Gastrocnemius medialis (tissue), 4 donors: ENCODE measurements around the gene MYO15A. TPM values are rescaled to one million over a fixed set of nuclear protein-coding genes. Genes with fewer than 3 reads are reported as not detected.

Experiments
- ATAC-seq, 2 donors: fragments of 150-250 bp; one replicate each; pipeline ENCODE4 v1.9.1; 2016
- DNase-seq, 2 donors: peaks; one replicate each; pipeline ENCODE4 v3.0.0-alpha.2; 2019
- H3K27ac ChIP-seq, 4 donors: fragments of 200-600 bp; sonication (generic); 1 replicate in 1 of 4; 2 replicates in 3 of 4; pipeline ENCODE4 v1.5.1; 2016 to 2018; ENCODE audit warnings: mild to moderate bottlenecking in 2 of 4, moderate library complexity in 1 of 4
- H3K27me3 ChIP-seq, 3 donors: fragments of 200-600 bp; sonication (generic) in 2 of 3; 1 replicate in 1 of 3; 2 replicates in 2 of 3; pipeline versions ENCODE4 v1.5.1 to v1.6.0; 2016 to 2019; ENCODE audit warnings: mild to moderate bottlenecking in 1 of 3, moderate library complexity in 1 of 3
- H3K36me3 ChIP-seq, 2 donors: fragments of 200-600 bp; sonication (generic) in 1 of 2; one replicate each; pipeline ENCODE4 v1.5.1; 2017 to 2018
- H3K4me1 ChIP-seq, 2 donors: fragments of 200-600 bp; sonication (generic) in 1 of 2; one replicate each; pipeline ENCODE4 v1.5.1; 2016 to 2017; ENCODE audit warnings: mild to moderate bottlenecking in 2 of 2
- H3K4me3 ChIP-seq, 4 donors: fragments of 200-600 bp; sonication (generic) in 3 of 4; 1 replicate in 1 of 4; 2 replicates in 3 of 4; pipeline ENCODE4 v1.5.1; 2016 to 2019; ENCODE audit warnings: mild to moderate bottlenecking in 2 of 4
- H3K9me3 ChIP-seq, 3 donors: fragments of 200-600 bp; sonication (generic) in 2 of 3; 1 replicate in 1 of 3; 2 replicates in 2 of 3; pipeline ENCODE4 v1.5.1; 2016 to 2019
- POLR2A ChIP-seq, 2 donors: fragments of 450-650 bp; IDR thresholded peaks; one replicate each; pipeline ENCODE4 v1.6.1; 2017; ENCODE audit warnings: antibody characterized with exemption in 2 of 2, mild to moderate bottlenecking in 2 of 2, moderate library complexity in 2 of 2
- in situ Hi-C, 4 donors: fragments of 200-750 bp; cut with MboI; loops; one replicate each; pipeline versions ENCODE4 v1.15.0 to v1.8.0; 2017; ENCODE audit warnings: low sequenced_read_pairs in 4 of 4
- intact Hi-C: fragments of 100-400 bp; cut with DNase I; formaldehyde crosslinking; loops from one replicate; pipeline ENCODE4 v1.15.1; 2023; ENCODE audit warnings: low total_unique reads
- total RNA-seq, 4 donors: library from RNA; depleted of rRNA; stranded (reverse); fragments of >200 nt; gene quantifications; one replicate each; pipeline versions ENCODE4 v1.1.0 to v1.2.3, GENCODE V29; 2016
- TF ChIP-seq, protein P1 (sequence below), 5 experiments: fragments of 450-650 bp in 3 of 5; fragments of 200-600 bp in 2 of 5; sonication (generic) in 2 of 5; IDR thresholded peaks in 4 of 5; conservative IDR thresholded peaks in 1 of 5; 1 replicate in 4 of 5; 2 replicates in 1 of 5; pipeline ENCODE4 v1.5.1; 2016 to 2019; ENCODE audit warnings: antibody characterized with exemption in 5 of 5, mild to moderate bottlenecking in 3 of 5, moderate library complexity in 3 of 5

MYO15A gene, protein sequence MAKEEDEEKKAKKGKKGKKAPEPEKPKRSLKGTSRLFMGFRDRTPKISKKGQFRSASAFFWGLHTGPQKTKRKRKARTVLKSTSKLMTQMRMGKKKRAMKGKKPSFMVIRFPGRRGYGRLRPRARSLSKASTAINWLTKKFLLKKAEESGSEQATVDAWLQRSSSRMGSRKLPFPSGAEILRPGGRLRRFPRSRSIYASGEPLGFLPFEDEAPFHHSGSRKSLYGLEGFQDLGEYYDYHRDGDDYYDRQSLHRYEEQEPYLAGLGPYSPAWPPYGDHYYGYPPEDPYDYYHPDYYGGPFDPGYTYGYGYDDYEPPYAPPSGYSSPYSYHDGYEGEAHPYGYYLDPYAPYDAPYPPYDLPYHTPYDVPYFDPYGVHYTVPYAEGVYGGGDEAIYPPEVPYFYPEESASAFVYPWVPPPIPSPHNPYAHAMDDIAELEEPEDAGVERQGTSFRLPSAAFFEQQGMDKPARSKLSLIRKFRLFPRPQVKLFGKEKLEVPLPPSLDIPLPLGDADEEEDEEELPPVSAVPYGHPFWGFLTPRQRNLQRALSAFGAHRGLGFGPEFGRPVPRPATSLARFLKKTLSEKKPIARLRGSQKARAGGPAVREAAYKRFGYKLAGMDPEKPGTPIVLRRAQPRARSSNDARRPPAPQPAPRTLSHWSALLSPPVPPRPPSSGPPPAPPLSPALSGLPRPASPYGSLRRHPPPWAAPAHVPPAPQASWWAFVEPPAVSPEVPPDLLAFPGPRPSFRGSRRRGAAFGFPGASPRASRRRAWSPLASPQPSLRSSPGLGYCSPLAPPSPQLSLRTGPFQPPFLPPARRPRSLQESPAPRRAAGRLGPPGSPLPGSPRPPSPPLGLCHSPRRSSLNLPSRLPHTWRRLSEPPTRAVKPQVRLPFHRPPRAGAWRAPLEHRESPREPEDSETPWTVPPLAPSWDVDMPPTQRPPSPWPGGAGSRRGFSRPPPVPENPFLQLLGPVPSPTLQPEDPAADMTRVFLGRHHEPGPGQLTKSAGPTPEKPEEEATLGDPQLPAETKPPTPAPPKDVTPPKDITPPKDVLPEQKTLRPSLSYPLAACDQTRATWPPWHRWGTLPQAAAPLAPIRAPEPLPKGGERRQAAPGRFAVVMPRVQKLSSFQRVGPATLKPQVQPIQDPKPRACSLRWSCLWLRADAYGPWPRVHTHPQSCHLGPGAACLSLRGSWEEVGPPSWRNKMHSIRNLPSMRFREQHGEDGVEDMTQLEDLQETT (N-terminal part only)
- under 1 TPM in 3 of 4 donors, not detected in 1; 0.04 to 0.70 (median 0.31) TPM for total RNA-seq

DNA sequence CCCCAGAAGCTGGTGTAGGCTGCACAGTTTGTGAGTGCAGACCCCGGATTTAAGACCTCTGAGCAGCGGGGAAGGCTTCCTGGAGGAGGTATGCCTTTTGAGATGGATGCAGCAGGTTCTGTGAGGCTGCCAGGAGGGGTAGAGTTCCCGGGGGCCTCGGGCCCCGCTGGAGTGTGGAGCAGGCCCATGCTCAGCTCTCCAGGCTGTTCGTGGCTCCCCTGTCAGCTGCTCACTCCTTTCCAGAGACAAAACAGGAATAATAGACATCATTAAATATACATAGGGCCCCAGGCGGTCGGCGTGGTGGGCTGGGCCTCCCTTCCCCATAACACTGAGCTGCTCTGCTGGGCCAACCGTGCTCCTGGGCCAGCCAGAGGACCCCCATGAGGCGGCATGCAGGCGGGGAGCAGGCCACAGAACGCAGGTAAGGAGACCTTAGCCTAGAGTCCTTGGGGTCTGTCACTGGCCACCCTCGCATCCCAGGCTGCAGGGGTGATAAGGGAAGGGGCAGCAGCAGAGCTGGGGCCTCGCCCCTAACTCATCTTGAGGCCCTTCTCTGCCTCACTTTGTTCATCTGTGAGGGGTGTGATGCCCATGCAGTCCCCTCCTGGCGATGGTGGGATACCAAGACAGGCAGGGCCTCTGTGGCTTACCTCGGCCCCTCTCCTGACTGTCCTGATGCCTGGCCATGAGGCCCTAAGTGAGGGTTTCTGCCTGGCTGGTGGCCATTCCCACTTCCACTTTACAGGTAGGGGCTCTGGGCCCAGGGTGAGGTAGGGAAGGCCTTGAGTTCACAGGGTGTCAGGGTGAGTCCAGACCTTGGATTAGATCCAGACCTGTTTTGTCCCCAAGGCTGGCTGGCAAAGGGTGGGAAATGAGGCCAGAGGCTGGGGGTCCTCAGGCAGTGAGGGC lies at the start of gene MYO15A:
MYO15A (plus strand) TSS at position 356 of the 912 bp plus-strand sequence. CDS start 10,045 bp downstream, outside the sequence.
- intact Hi-C loops = no loop called here
- ATAC-seq (no peak), DNase-seq (no peak)
- Histone ChIP-seq H3K27me3 (no peaks in the 10 kb centered on the region), H3K27ac (no peak within 1 kb of the TSS), H3K4me1 (no peaks in the 10 kb centered on the region), H3K9me3 (no peaks in the 10 kb centered on the region), H3K4me3 (no peak within 1 kb of the TSS), H3K36me3 (peaks cover 0 to 33% of the 10 kb centered on the region in 2 donors)
- in situ Hi-C loops = no loop called here
- TF ChIP-seq, protein P1, sequence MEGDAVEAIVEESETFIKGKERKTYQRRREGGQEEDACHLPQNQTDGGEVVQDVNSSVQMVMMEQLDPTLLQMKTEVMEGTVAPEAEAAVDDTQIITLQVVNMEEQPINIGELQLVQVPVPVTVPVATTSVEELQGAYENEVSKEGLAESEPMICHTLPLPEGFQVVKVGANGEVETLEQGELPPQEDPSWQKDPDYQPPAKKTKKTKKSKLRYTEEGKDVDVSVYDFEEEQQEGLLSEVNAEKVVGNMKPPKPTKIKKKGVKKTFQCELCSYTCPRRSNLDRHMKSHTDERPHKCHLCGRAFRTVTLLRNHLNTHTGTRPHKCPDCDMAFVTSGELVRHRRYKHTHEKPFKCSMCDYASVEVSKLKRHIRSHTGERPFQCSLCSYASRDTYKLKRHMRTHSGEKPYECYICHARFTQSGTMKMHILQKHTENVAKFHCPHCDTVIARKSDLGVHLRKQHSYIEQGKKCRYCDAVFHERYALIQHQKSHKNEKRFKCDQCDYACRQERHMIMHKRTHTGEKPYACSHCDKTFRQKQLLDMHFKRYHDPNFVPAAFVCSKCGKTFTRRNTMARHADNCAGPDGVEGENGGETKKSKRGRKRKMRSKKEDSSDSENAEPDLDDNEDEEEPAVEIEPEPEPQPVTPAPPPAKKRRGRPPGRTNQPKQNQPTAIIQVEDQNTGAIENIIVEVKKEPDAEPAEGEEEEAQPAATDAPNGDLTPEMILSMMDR (IDR thresholded peaks at IDR 0.05 in 4 of 5, conservative IDR thresholded peaks at IDR 0.05 in 1 of 5) = no peak
- TF ChIP-seq POLR2A (IDR thresholded peaks at IDR 0.05) = no peak

DNA sequence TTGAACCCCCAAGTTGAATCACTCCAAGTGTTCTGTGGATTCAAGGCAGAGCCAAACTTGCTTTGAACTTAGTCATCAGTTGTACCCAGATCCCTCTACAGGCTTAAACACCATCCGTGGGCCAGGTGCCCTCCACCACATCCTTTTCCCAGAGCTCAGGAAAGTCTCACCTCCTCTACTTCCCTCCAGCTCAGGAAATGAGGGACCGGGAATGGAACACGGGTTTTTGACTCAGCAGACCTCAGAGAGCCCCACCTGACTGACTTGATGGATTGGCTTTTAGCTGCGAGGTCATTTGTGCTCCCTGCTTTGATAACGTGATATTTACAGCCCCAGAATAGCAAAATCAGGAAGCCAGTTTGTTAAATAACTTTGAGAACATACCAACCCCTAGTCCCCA lies 49.3 kb upstream of the MYO15A start:
- intact Hi-C loops = no loop called here
- in situ Hi-C loops = no loop called here
- Histone ChIP-seq H3K9me3 (no peaks in the 10 kb centered on the region), H3K36me3 (peaks cover 0 to 59% of the 10 kb centered on the region in 2 donors), H3K27ac (no peak overlapping the region), H3K4me3 (no peak overlapping the region), H3K27me3 (no peaks in the 10 kb centered on the region), H3K4me1 (peaks cover 6% of the 10 kb centered on the region in 2 donors)
- ATAC-seq = no peak
- no peak for DNase-seq
- TF ChIP-seq, protein P1 (IDR thresholded peaks at IDR 0.05 in 4 of 5, conservative IDR thresholded peaks at IDR 0.05 in 1 of 5) = no peak
- no peak for TF ChIP-seq POLR2A (IDR thresholded peaks at IDR 0.05)

DNA sequence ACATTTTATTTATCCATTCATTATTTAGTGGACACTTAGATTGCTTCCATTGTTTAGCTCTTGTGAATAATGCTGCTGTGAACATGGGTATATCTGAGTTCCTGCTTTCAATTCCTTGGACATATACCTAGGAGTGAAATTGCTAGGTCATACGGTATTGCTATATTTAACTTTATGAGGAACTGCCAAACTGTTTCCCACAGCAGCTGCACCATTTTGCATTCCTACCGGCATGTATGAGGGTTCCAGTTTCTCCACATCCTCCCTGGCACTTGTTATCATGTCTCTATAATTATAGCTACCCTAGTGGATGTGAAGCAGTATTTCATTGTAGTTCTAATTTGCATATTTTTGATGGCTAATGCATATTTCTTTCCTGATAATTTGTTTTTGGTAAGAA lies 44.5 kb upstream of the MYO15A start:
- Histone ChIP-seq H3K4me1 (peaks cover 10 to 15% of the 10 kb centered on the region in 2 donors), H3K36me3 (peaks cover 0 to 50% of the 10 kb centered on the region in 2 donors), H3K27ac (peak overlapping the region; percentile 76 to 86 (median 82)), H3K9me3 (no peaks in the 10 kb centered on the region), H3K27me3 (no peaks in the 10 kb centered on the region), H3K4me3 (no peak overlapping the region)
- peak; percentile 45 to 74 for DNase-seq
- TF ChIP-seq POLR2A (IDR thresholded peaks at IDR 0.05) = no peak
- TF ChIP-seq, protein P1 (IDR thresholded peaks at IDR 0.05 in 4 of 5, conservative IDR thresholded peaks at IDR 0.05 in 1 of 5) = peak; percentile 16 to 50 (median 39)
- in situ Hi-C loops = no loop called here
- intact Hi-C loops = no loop called here
- ATAC-seq = peak; percentile 98 to 99

DNA sequence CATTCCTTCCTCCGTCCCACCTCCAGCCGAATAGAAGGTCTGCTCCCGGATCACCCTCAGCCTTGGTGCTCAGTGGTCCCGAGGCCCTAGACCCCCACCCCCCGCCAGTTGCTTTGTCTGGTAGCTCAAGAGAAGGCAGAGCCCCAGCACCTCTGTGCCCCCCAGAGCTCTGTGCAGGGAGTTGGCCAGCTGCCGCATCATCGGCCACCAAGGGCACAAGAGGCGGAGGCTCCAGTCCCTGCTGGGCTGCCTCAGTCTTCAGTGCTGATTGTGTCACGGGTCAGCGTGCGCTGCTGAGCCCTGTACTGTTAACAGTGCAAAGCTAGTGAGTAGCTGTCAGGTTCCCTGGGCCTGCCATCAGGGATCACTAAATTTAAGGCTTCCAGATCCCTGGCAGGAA lies 43.0 kb upstream of the MYO15A start:
- in situ Hi-C loops (no loop called here), intact Hi-C loops (no loop called here)
- H3K9me3 ChIP-seq = no peaks in the 10 kb centered on the region
- ATAC-seq = no peak
- no peaks in the 10 kb centered on the region for H3K27me3 ChIP-seq
- H3K4me1 ChIP-seq = peaks cover 10 to 15% of the 10 kb centered on the region in 2 donors
- no peak overlapping the region for H3K4me3 ChIP-seq
- no peak overlapping the region for H3K27ac ChIP-seq
- H3K36me3 ChIP-seq = peaks cover 0 to 47% of the 10 kb centered on the region in 2 donors
- DNase-seq = no peak
- TF ChIP-seq, protein P1 (IDR thresholded peaks at IDR 0.05 in 4 of 5, conservative IDR thresholded peaks at IDR 0.05 in 1 of 5) = no peak
- TF ChIP-seq POLR2A (IDR thresholded peaks at IDR 0.05) = no peak
